Memory B cell (primary cell): ENCODE data around the gene IL2.

Source experiments
- ATAC-seq: fragments of 150-1000 bp; cut with Tn5 transposase; 2 replicates; pipeline ENCODE4 v1.10.0; 2021; ENCODE audit warnings: low read depth, mild to moderate bottlenecking, moderate library complexity
- DNase-seq, 2 donors: peaks; one replicate each; pipeline ENCODE4 v3.0.0; 2022; ENCODE audit warnings: low spot score in 2 of 2
- H3K27ac Mint-ChIP-seq: one replicate; pipeline ENCODE4 v1.8.0; 2022; ENCODE audit warnings: mild to moderate bottlenecking, moderate library complexity, mixed read lengths
- H3K27me3 Mint-ChIP-seq: one replicate; pipeline ENCODE4 v1.8.0; 2022; ENCODE audit warnings: mixed read lengths
- H3K36me3 Mint-ChIP-seq: one replicate; pipeline ENCODE4 v1.8.0; 2022; ENCODE audit warnings: mild to moderate bottlenecking, mixed read lengths
- H3K4me1 Mint-ChIP-seq: one replicate; pipeline ENCODE4 v1.8.0; 2022; ENCODE audit warnings: mixed read lengths
- H3K4me3 Mint-ChIP-seq: one replicate; pipeline ENCODE4 v1.8.0; 2022; ENCODE audit warnings: mild to moderate bottlenecking, moderate library complexity, mixed read lengths
- H3K9me3 Mint-ChIP-seq: one replicate; pipeline ENCODE4 v1.8.0; 2022; ENCODE audit warnings: mixed read lengths

Gene IL2

DNA sequence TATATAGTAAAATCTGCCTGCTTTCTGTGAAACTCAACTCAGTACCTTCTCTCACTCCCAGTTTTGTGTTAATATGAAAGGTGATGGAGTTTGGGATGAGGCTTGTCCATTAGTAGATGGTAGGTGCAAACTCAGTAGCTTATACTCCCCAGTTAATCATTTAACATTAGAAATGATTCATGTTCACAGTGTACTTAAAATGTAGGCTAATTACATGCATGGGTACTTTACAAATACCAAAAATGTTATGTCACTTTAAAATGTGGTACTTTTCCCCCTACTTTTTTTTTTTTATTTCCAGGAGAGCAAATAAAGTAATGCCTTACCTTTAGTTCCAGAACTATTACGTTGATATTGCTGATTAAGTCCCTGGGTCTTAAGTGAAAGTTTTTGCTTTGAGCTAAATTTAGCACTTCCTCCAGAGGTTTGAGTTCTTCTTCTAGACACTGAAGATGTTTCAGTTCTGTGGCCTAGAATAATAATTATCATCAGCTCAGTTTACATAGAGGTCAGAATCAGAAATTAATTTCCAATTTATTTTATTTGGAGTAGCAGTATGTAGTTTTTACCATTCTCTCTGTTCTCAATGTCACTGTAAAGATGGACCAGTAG lies 3.0 kb downstream of the IL2 start:
- H3K9me3 Mint-ChIP-seq: no peaks in the 10 kb centered on the region
- peaks cover 9% of the 10 kb centered on the region for H3K27me3 Mint-ChIP-seq
- no peak overlapping the region for H3K4me3 Mint-ChIP-seq
- no peak overlapping the region for H3K27ac Mint-ChIP-seq
- DNase-seq (no peak), ATAC-seq (no peak)
- no peaks in the 10 kb centered on the region for H3K36me3 Mint-ChIP-seq
- peaks cover 11% of the 10 kb centered on the region for H3K4me1 Mint-ChIP-seq

DNA sequence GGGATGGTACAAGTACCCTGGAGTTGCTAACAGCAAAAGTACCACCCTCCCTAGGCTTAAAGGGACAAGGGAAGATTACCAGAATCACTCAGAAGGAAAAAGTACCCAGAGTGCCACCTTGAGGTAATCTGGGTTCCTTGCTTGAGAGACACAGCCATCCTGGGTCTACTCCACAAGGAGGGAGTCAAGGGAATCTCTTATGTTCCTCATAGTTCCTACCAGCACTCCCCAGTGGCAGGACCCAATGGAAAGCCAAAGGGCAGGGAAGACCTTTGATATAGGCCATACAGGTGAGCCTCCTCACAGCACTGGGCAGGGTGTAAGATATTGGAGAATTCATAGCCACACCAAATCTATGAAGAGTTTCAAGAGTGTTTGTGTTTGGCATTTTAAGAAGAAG lies 5.7 kb downstream of the IL2 start:
- H3K27ac Mint-ChIP-seq: no peak overlapping the region
- H3K27me3 Mint-ChIP-seq: peaks cover 11% of the 10 kb centered on the region
- no peaks in the 10 kb centered on the region for H3K36me3 Mint-ChIP-seq
- H3K4me1 Mint-ChIP-seq: peaks cover 5% of the 10 kb centered on the region
- DNase-seq (no peak), ATAC-seq (no peak)
- no peaks in the 10 kb centered on the region for H3K9me3 Mint-ChIP-seq
- H3K4me3 Mint-ChIP-seq: no peak overlapping the region

DNA sequence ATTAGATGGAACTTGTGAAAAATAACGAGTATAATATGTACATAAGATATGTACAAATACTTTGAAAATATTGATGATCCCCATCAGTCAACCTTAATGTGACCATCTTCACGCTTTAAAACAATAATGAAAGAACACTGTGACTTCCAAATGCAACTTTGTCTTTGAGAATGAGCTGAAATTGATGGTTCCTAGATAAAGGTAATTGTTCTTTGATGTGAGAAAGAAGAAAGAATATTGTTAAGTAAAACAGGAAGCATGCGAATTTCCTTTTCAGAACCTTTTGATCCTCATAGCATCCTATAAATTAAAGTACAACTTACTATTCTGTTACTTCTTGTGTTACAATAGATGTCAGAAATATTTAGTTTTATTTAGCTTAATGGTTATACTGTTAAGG lies 22.2 kb downstream of the IL2 start:
- ATAC-seq (no peak), DNase-seq (no peak)
- Mint-ChIP-seq H3K27ac (no peak overlapping the region), H3K27me3 (no peaks in the 10 kb centered on the region), H3K9me3 (no peaks in the 10 kb centered on the region), H3K4me3 (no peak overlapping the region), H3K4me1 (no peaks in the 10 kb centered on the region), H3K36me3 (no peaks in the 10 kb centered on the region)

DNA sequence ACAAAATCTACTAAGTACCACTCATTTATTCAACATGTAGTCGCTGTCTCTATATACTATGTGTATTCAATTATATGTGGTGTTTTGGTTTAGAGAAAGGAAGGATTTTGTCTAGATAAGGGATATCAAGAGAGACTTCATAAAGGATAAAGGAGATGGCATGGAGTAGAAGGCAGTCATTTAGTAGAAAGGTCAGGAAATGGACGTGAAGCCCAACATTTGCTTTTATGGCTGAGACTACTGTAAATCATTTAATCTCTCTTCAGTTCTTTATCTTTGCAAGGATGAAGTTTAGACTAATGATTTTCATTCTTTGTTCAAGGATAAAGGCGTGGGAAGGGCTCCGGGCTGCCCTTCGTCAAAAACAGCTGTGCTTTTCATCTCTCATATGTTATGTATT lies 25.2 kb downstream of the IL2 start:
- no peak for ATAC-seq
- no peak for DNase-seq
- Mint-ChIP-seq H3K36me3 (no peaks in the 10 kb centered on the region), H3K27me3 (no peaks in the 10 kb centered on the region), H3K4me3 (no peak overlapping the region), H3K4me1 (no peaks in the 10 kb centered on the region), H3K9me3 (no peaks in the 10 kb centered on the region), H3K27ac (no peak overlapping the region)

DNA sequence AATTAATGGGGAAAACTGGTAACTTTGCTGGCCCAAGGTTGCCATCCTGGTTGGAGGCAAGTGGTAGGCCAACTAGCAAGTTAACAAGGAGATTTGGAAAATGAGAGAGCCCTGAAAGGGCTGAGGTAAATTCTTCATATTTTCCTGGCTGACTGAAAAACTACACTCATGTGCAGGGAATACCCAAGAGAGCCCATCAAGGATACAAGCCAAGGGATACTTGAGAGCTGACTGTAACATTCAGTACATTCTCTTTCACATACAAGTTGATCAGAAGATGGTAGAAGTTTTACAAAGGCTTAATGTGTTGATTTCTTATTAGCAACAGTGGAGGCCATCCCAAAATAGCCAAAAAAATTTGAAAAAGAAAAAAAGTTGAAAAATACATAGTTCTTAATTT lies 33.3 kb downstream of the IL2 start:
- H3K4me3 Mint-ChIP-seq: no peak overlapping the region
- H3K36me3 Mint-ChIP-seq: peaks cover 1% of the 10 kb centered on the region
- H3K27me3 Mint-ChIP-seq: no peaks in the 10 kb centered on the region
- H3K27ac Mint-ChIP-seq: no peak overlapping the region
- H3K9me3 Mint-ChIP-seq: peaks cover 3% of the 10 kb centered on the region
- DNase-seq (no peak), ATAC-seq (no peak)
- H3K4me1 Mint-ChIP-seq: no peaks in the 10 kb centered on the region

DNA sequence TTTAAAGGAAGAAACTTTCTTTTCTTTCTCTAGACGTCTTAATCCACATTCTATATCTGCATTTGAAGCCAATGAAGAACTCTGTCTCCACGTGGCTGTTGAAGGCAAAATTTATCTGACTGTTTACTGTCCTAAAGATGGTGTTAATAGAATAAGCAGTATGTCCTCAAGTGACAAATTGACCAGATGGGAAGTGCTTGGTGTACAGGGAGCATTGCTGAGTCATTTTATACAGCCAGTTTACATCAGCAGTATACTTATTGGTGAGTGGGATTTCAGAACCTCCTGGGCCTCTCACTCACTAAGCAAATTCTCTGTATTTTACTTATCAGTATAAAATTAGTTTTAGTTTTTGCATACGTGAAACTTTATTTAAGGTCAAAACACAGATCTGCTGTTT lies 44.0 kb downstream of the IL2 start:
- Mint-ChIP-seq H3K4me3 (no peak overlapping the region), H3K4me1 (no peaks in the 10 kb centered on the region), H3K9me3 (no peaks in the 10 kb centered on the region), H3K27me3 (peaks cover 5% of the 10 kb centered on the region), H3K36me3 (no peaks in the 10 kb centered on the region), H3K27ac (no peak overlapping the region)
- ATAC-seq: no peak
- no peak for DNase-seq

DNA sequence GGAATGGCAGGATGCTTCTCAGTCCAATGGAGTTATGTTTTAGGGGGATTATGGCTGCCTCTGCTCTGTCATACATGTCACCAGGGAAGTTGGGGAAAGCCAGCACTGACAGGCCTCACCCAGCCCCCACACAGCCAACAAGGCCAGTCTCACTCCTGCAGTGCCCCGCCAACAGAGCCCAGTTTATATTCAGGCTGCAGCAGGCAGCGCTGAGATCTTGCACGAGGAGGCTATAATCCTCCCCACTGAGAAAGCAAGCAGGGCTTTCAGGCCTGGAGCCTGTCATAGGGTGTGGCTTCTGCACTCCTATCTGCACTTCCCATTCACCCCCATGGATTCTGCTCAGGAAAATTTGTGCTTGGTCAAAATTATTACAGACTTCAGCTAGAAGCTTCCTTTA lies 52.7 kb downstream of the IL2 start:
- H3K4me1 Mint-ChIP-seq: no peaks in the 10 kb centered on the region
- no peak overlapping the region for H3K27ac Mint-ChIP-seq
- H3K9me3 Mint-ChIP-seq: no peaks in the 10 kb centered on the region
- H3K36me3 Mint-ChIP-seq: no peaks in the 10 kb centered on the region
- ATAC-seq (no peak), DNase-seq (no peak)
- H3K27me3 Mint-ChIP-seq: peaks cover 3% of the 10 kb centered on the region
- no peak overlapping the region for H3K4me3 Mint-ChIP-seq
